Stomach (tissue), 4 donors: ENCODE data around the gene PKP2.

Source experiments
- CTCF ChIP-seq, 7 experiments: fragments of 450-650 bp in 4 of 7; fragments of 200-600 bp in 3 of 7; sonication (generic) in 3 of 7; IDR thresholded peaks; one replicate each; pipeline ENCODE4 v1.5.1; 2016 to 2019; ENCODE audit warnings: antibody characterized with exemption in 7 of 7, control low read depth in 2 of 7, mild to moderate bottlenecking in 1 of 7
- EP300 ChIP-seq: sonication (generic); formaldehyde crosslinking; IDR thresholded peaks from one replicate; pipeline ENCODE4 v1.6.1; 2017; ENCODE audit warnings: antibody characterized with exemption

- TF ChIP-seq CTCF (IDR thresholded peaks at IDR 0.05) (no peak), EP300 (no peak)
Observed at GRCh38 chr12:32742133-32742532, 154.4 kb downstream of the PKP2 start.
